KMS-11 (cell line): ENCODE results near the gene B4GALT2.
A peak's percentile ranks its signal among the peaks of the same experiment; 100 is the strongest.

Experiments used
- H2AFZ ChIP-seq: fragments of 200-600 bp; sonication (generic); 2 replicates; pipeline ENCODE4 v1.6.1; 2016; ENCODE audit warnings: antibody characterized with exemption, mixed run types, low read depth
- H3K27ac ChIP-seq: fragments of 200-600 bp; sonication (generic); 2 replicates; pipeline ENCODE4 v1.6.1; 2016; ENCODE audit warnings: mild to moderate bottlenecking, mixed run types
- H3K27me3 ChIP-seq: fragments of 200-600 bp; sonication (generic); 2 replicates; pipeline ENCODE4 v1.6.1; 2017; ENCODE audit warnings: mild to moderate bottlenecking, low read depth, mixed run types, moderate library complexity; ENCODE audit not compliant: insufficient read depth
- H3K36me3 ChIP-seq: fragments of 200-600 bp; sonication (generic); 2 replicates; pipeline ENCODE4 v1.6.1; 2017; ENCODE audit warnings: mild to moderate bottlenecking, mixed run types; ENCODE audit not compliant: insufficient read depth
- H3K4me1 ChIP-seq: fragments of 200-600 bp; sonication (generic); 2 replicates; pipeline ENCODE4 v1.6.1; 2016; ENCODE audit warnings: mild to moderate bottlenecking, low read depth, mixed run types; ENCODE audit not compliant: poor library complexity, severe bottlenecking
- H3K4me2 ChIP-seq: fragments of 200-600 bp; sonication (generic); 2 replicates; pipeline ENCODE4 v1.7.0; 2016; ENCODE audit warnings: mild to moderate bottlenecking, mixed run types
- H3K4me3 ChIP-seq: fragments of 200-600 bp; sonication (generic); IDR thresholded peaks from 2 replicates; pipeline ENCODE4 v1.6.1; 2017; ENCODE audit warnings: low read depth, low read length, mixed read lengths; ENCODE audit not compliant: insufficient read depth
- H3K79me2 ChIP-seq: fragments of 200-600 bp; sonication (generic); 2 replicates; pipeline ENCODE4 v1.6.1; 2016; ENCODE audit warnings: low read depth, mixed run types; ENCODE audit not compliant: insufficient read depth
- H3K9ac ChIP-seq: fragments of 200-600 bp; sonication (generic); 2 replicates; pipeline ENCODE4 v1.6.1; 2016; ENCODE audit warnings: mild to moderate bottlenecking, mixed run types
- H4K20me1 ChIP-seq: fragments of 200-600 bp; sonication (generic); 2 replicates; pipeline ENCODE4 v1.6.1; 2016; ENCODE audit warnings: mild to moderate bottlenecking, mixed run types; ENCODE audit not compliant: insufficient read depth
- CTCF ChIP-seq: fragments of 200-600 bp; sonication (generic); conservative IDR thresholded peaks from 2 replicates; pipeline ENCODE4 v1.6.1; 2017; ENCODE audit warnings: low read depth, mild to moderate bottlenecking, antibody characterized with exemption, low read length, moderate library complexity, mixed read lengths

The B4GALT2 gene

GRCh38 chr1:44035726-44036408, 56.9 kb downstream of the B4GALT2 start:
- H3K36me3 ChIP-seq = no peaks in the 10 kb centered on the region
- no peaks in the 10 kb centered on the region for H3K27me3 ChIP-seq
- peaks cover 21% of the 10 kb centered on the region for H3K4me1 ChIP-seq
- H2AFZ ChIP-seq = peak overlapping the region; percentile 31; the same call in 1 of the 2 replicates
- no peak overlapping the region for H3K27ac ChIP-seq
- H3K79me2 ChIP-seq = no peaks in the 10 kb centered on the region
- no peaks in the 10 kb centered on the region for H4K20me1 ChIP-seq
- H3K4me2 ChIP-seq = no peak overlapping the region
- no peak for TF ChIP-seq CTCF
- no peak overlapping the region for H3K9ac ChIP-seq
- H3K4me3 ChIP-seq = no peak overlapping the region

- peaks cover 19% of the 10 kb centered on the region for H3K4me1 ChIP-seq
- H3K27ac ChIP-seq = no peak overlapping the region
- H3K79me2 ChIP-seq = no peaks in the 10 kb centered on the region
- no peaks in the 10 kb centered on the region for H4K20me1 ChIP-seq
- H2AFZ ChIP-seq = peak overlapping the region; percentile 31; the same call in 1 of the 2 replicates
- H3K4me3 ChIP-seq = no peak overlapping the region
- no peaks in the 10 kb centered on the region for H3K36me3 ChIP-seq
- no peak overlapping the region for H3K9ac ChIP-seq
- H3K27me3 ChIP-seq = no peaks in the 10 kb centered on the region
- TF ChIP-seq CTCF = peak; percentile 87
- H3K4me2 ChIP-seq = no peak overlapping the region
These were observed 57.6 kb downstream of the B4GALT2 start for GRCh38 chr1:44036409-44037139.

- Histone ChIP-seq H3K4me3 (no peak overlapping the region), H4K20me1 (no peaks in the 10 kb centered on the region), H3K4me1 (peaks cover 14% of the 10 kb centered on the region), H3K79me2 (no peaks in the 10 kb centered on the region), H3K27ac (no peak overlapping the region), H3K4me2 (no peak overlapping the region), H3K36me3 (no peaks in the 10 kb centered on the region), H3K27me3 (no peaks in the 10 kb centered on the region), H3K9ac (no peak overlapping the region), H2AFZ (no peak overlapping the region)
- no peak for TF ChIP-seq CTCF
These were observed 58.1 kb downstream of the B4GALT2 start for GRCh38 chr1:44037154-44037553.

- H3K27ac ChIP-seq = no peak overlapping the region
These were observed 60.1 kb downstream of the B4GALT2 start for GRCh38 chr1:44038876-44039657.

More at GRCh38 chr1:44038876-44039657, 60.1 kb downstream of the B4GALT2 start:
- H2AFZ ChIP-seq = no peak overlapping the region
- no peaks in the 10 kb centered on the region for H3K27me3 ChIP-seq
- H4K20me1 ChIP-seq = no peaks in the 10 kb centered on the region
- peaks cover 12% of the 10 kb centered on the region for H3K4me1 ChIP-seq
- no peak overlapping the region for H3K9ac ChIP-seq
- no peak overlapping the region for H3K4me3 ChIP-seq
- H3K4me2 ChIP-seq = no peak overlapping the region
- no peak for TF ChIP-seq CTCF
- no peaks in the 10 kb centered on the region for H3K36me3 ChIP-seq
- H3K79me2 ChIP-seq = no peaks in the 10 kb centered on the region
